ENCODE measurements around the gene CACUL1. TPM values are rescaled to one million over a fixed set of nuclear protein-coding genes. Genes with fewer than 3 reads are reported as not detected.

The CACUL1 gene
- total RNA-seq, 1 donor from 2014 or later, result 30.3 TPM

GRCh38 chr10:118732245-118733165, 22.3 kb downstream of the CACUL1 start:
- no peak for DNase-seq

- no peak for DNase-seq
Measured at GRCh38 chr10:118730756-118731456, 23.9 kb downstream of the CACUL1 start.

GRCh38 chr10:118729641-118730258, 25.0 kb downstream of the CACUL1 start:
- DNase-seq, result peak; percentile 7

- no peak for DNase-seq
Measured at GRCh38 chr10:118729200-118729599, 25.6 kb downstream of the CACUL1 start.

- peak; percentile 97 for DNase-seq
Measured at GRCh38 chr10:118725886-118726500, 28.8 kb downstream of the CACUL1 start.

- no peak for DNase-seq
Measured at GRCh38 chr10:118723466-118723865, 31.3 kb downstream of the CACUL1 start.

GRCh38 chr10:118721539-118721876, 33.3 kb downstream of the CACUL1 start:
- no peak for DNase-seq

GRCh38 chr10:118720685-118721538, 33.9 kb downstream of the CACUL1 start:
- peak; percentile 37 for DNase-seq

GRCh38 chr10:118714366-118714765, 40.4 kb downstream of the CACUL1 start:
- no peak for DNase-seq

- DNase-seq, result no peak
Measured at GRCh38 chr10:118712930-118713634, 41.7 kb downstream of the CACUL1 start.

GRCh38 chr10:118712080-118712479, 42.7 kb downstream of the CACUL1 start:
- no peak for DNase-seq

GRCh38 chr10:118710487-118710886, 44.3 kb downstream of the CACUL1 start:
- no peak for DNase-seq

GRCh38 chr10:118708571-118708970, 46.2 kb downstream of the CACUL1 start:
- no peak for DNase-seq

- no peak for DNase-seq
Measured at GRCh38 chr10:118704711-118705110, 50.1 kb downstream of the CACUL1 start.

GRCh38 chr10:118701529-118702323, 53.0 kb downstream of the CACUL1 start:
- DNase-seq, result no peak

GRCh38 chr10:118698421-118698820, 56.3 kb downstream of the CACUL1 start:
- DNase-seq, result no peak

- no peak for DNase-seq
Measured at GRCh38 chr10:118694848-118695247, 59.9 kb downstream of the CACUL1 start.

GRCh38 chr10:118692872-118693271, 61.9 kb downstream of the CACUL1 start:
- DNase-seq, result peak; percentile 60

GRCh38 chr10:118689070-118689858, 65.5 kb downstream of the CACUL1 start:
- no peak for DNase-seq
